SK-N-SH treated with all-trans-retinoic acid at 6 μM for 48 hours (cell line): ENCODE results near the gene AGPAT3.

Experiments
- ATAC-seq: fragments of 200-7000 bp; cut with Tn5 transposase; 3 replicates; pipeline ENCODE4 v1.9.1; 2020; ENCODE audit warnings: mild to moderate bottlenecking, moderate library complexity
- ARNTL ChIP-seq: fragments of 450-650 bp; formaldehyde crosslinking; IDR thresholded peaks from 2 replicates; pipeline ENCODE4 v1.5.0; 2020; ENCODE audit warnings: low read depth, mild to moderate bottlenecking, moderate library complexity, borderline replicate concordance
- BACH2 ChIP-seq: fragments of 250-450 bp; sonication (Bioruptor Pico); IDR thresholded peaks from 2 replicates; pipeline ENCODE4 v1.9.0; 2021; ENCODE audit warnings: mild to moderate bottlenecking, borderline replicate concordance
- CSDC2 ChIP-seq: fragments of 250-450 bp; sonication (Bioruptor Pico); IDR thresholded peaks from 2 replicates; pipeline ENCODE4 v1.5.0; 2020; ENCODE audit warnings: mild to moderate bottlenecking, moderate library complexity
- ESRRG ChIP-seq: fragments of 250-450 bp; sonication (Bioruptor Pico); IDR thresholded peaks from 2 replicates; pipeline ENCODE4 v1.6.1; 2021; ENCODE audit warnings: mild to moderate bottlenecking
- GLIS3 ChIP-seq: fragments of 250-450 bp; sonication (Bioruptor Pico); IDR thresholded peaks from 2 replicates; pipeline ENCODE4 v1.5.0; 2020; ENCODE audit warnings: mild to moderate bottlenecking, moderate library complexity
- ISL1 ChIP-seq: fragments of 250-450 bp; sonication (Bioruptor Pico); IDR thresholded peaks from 2 replicates; pipeline ENCODE4 v2.1.2; 2022; ENCODE audit warnings: mild to moderate bottlenecking, moderate library complexity
- OSR1 ChIP-seq: fragments of 250-450 bp; sonication (Bioruptor Pico); IDR thresholded peaks from 2 replicates; pipeline ENCODE4 v1.8.0; 2022; ENCODE audit warnings: moderate library complexity, mild to moderate bottlenecking, inconsistent platforms
- PPARA ChIP-seq: fragments of 250-450 bp; sonication (Bioruptor Pico); IDR thresholded peaks from 2 replicates; pipeline ENCODE4 v1.5.0; 2020; ENCODE audit warnings: mild to moderate bottlenecking, borderline replicate concordance
- RARB ChIP-seq: fragments of 250-450 bp; sonication (Bioruptor Pico); IDR thresholded peaks from 2 replicates; pipeline ENCODE4 v1.8.0; 2021; ENCODE audit warnings: mild to moderate bottlenecking, moderate library complexity
- SNAI2 ChIP-seq: fragments of 250-450 bp; sonication (Bioruptor Pico); IDR thresholded peaks from 2 replicates; pipeline ENCODE4 v1.5.0; 2020; ENCODE audit warnings: mild to moderate bottlenecking, moderate library complexity
- TCF4 ChIP-seq: fragments of 250-450 bp; sonication (Bioruptor Pico); IDR thresholded peaks from 2 replicates; pipeline ENCODE4 v1.8.0; 2021; ENCODE audit warnings: mild to moderate bottlenecking, moderate library complexity, borderline replicate concordance
- TOX ChIP-seq: fragments of 250-450 bp; sonication (Bioruptor Pico); IDR thresholded peaks from 2 replicates; pipeline ENCODE4 v1.8.0; 2021; ENCODE audit warnings: mild to moderate bottlenecking, moderate library complexity, borderline replicate concordance
- ZC3H10 ChIP-seq: fragments of 250-450 bp; sonication (Bioruptor Pico); IDR thresholded peaks from 2 replicates; pipeline ENCODE4 v1.5.1; 2021; ENCODE audit warnings: mild to moderate bottlenecking, moderate library complexity
- ZFP3 ChIP-seq: fragments of 250-450 bp; sonication (Bioruptor Pico); IDR thresholded peaks from 2 replicates; pipeline ENCODE4 v1.5.0; 2020; ENCODE audit warnings: mild to moderate bottlenecking, moderate library complexity
- ZFP30 ChIP-seq: fragments of 450-650 bp; formaldehyde crosslinking; IDR thresholded peaks from 2 replicates; pipeline ENCODE4 v1.5.0; 2022; ENCODE audit warnings: mild to moderate bottlenecking, moderate library complexity
- ZNF565 ChIP-seq: fragments of 450-650 bp; formaldehyde crosslinking; conservative IDR thresholded peaks from 2 replicates; pipeline ENCODE4 v1.5.0; 2020; ENCODE audit warnings: low read depth, mild to moderate bottlenecking, moderate library complexity
- ZNF70 ChIP-seq: fragments of 450-650 bp; formaldehyde crosslinking; IDR thresholded peaks from 2 replicates; pipeline ENCODE4 v1.5.0; 2020; ENCODE audit warnings: mild to moderate bottlenecking, moderate library complexity
- ZNF8 ChIP-seq: fragments of 450-650 bp; formaldehyde crosslinking; IDR thresholded peaks from 2 replicates; pipeline ENCODE4 v1.5.0; 2020; ENCODE audit warnings: mild to moderate bottlenecking, moderate library complexity
- TF ChIP-seq, protein P1 (sequence below): fragments of 250-450 bp; sonication (Bioruptor Pico); IDR thresholded peaks from 2 replicates; pipeline ENCODE4 v1.5.1; 2021; ENCODE audit warnings: mild to moderate bottlenecking, moderate library complexity
- TF ChIP-seq, protein P2 (sequence below): fragments of 250-450 bp; sonication (Bioruptor Pico); IDR thresholded peaks from 2 replicates; pipeline ENCODE4 v1.5.0; 2020; ENCODE audit warnings: mild to moderate bottlenecking, moderate library complexity
- TF ChIP-seq, protein P3 (sequence below): fragments of 250-450 bp; sonication (Bioruptor Pico); IDR thresholded peaks from 2 replicates; pipeline ENCODE4 v1.5.1; 2020; ENCODE audit warnings: low read depth, mild to moderate bottlenecking, moderate library complexity
- TF ChIP-seq, protein P4 (sequence below): fragments of 250-450 bp; sonication (Bioruptor Pico); IDR thresholded peaks from 2 replicates; pipeline ENCODE4 v1.8.0; 2020; ENCODE audit warnings: mild to moderate bottlenecking, moderate library complexity, borderline replicate concordance
- TF ChIP-seq, protein P5 (sequence below): fragments of 250-450 bp; sonication (Bioruptor Pico); IDR thresholded peaks from 2 replicates; pipeline ENCODE4 v1.8.0; 2021; ENCODE audit warnings: low read depth, mild to moderate bottlenecking, moderate library complexity, borderline replicate concordance

Gene AGPAT3

DNA sequence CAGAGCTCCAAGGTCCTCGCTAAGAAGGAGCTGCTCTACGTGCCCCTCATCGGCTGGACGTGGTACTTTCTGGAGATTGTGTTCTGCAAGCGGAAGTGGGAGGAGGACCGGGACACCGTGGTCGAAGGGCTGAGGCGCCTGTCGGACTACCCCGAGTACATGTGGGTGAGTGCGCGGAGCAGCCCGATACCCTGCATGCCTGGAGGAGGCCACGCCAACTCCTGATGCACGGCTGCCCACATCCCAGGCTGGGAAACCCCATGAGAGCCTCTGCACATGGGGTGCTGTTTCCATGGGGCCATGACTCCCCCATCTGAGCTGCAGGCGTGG lies 104.1 kb downstream of the AGPAT3 start:
- no peak for ATAC-seq

DNA sequence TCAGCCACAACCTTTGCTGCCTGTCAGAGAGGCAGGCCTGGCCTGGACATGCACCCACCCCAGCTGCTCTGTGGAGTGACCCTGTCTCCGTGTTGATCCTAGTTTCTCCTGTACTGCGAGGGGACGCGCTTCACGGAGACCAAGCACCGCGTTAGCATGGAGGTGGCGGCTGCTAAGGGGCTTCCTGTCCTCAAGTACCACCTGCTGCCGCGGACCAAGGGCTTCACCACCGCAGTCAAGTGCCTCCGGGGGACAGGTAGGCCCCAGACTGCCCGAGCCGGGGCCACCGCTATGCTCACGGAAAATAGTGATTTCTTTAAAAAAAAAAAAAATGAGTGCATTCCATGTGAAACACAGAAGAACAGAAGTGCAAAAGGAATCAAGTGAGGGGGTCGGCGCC lies 105.5 kb downstream of the AGPAT3 start:
- ATAC-seq = no peak
- TF ChIP-seq, protein P1, sequence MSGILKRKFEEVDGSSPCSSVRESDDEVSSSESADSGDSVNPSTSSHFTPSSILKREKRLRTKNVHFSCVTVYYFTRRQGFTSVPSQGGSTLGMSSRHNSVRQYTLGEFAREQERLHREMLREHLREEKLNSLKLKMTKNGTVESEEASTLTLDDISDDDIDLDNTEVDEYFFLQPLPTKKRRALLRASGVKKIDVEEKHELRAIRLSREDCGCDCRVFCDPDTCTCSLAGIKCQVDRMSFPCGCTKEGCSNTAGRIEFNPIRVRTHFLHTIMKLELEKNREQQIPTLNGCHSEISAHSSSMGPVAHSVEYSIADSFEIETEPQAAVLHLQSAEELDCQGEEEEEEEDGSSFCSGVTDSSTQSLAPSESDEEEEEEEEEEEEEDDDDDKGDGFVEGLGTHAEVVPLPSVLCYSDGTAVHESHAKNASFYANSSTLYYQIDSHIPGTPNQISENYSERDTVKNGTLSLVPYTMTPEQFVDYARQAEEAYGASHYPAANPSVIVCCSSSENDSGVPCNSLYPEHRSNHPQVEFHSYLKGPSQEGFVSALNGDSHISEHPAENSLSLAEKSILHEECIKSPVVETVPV = no peak
- TF ChIP-seq CSDC2 (CRISPR knock-in tag) (no peak), TCF4 (CRISPR knock-in tag) (no peak), ZC3H10 (CRISPR knock-in tag) (no peak), ZNF70 (CRISPR knock-in tag) (no peak), ISL1 (CRISPR knock-in tag) (no peak), ZFP30 (CRISPR knock-in tag) (no peak), ZNF8 (CRISPR knock-in tag) (no peak), BACH2 (CRISPR knock-in tag) (no peak), PPARA (CRISPR knock-in tag) (no peak), ARNTL (CRISPR knock-in tag) (no peak), OSR1 (no peak)
- TF ChIP-seq, protein P2, sequence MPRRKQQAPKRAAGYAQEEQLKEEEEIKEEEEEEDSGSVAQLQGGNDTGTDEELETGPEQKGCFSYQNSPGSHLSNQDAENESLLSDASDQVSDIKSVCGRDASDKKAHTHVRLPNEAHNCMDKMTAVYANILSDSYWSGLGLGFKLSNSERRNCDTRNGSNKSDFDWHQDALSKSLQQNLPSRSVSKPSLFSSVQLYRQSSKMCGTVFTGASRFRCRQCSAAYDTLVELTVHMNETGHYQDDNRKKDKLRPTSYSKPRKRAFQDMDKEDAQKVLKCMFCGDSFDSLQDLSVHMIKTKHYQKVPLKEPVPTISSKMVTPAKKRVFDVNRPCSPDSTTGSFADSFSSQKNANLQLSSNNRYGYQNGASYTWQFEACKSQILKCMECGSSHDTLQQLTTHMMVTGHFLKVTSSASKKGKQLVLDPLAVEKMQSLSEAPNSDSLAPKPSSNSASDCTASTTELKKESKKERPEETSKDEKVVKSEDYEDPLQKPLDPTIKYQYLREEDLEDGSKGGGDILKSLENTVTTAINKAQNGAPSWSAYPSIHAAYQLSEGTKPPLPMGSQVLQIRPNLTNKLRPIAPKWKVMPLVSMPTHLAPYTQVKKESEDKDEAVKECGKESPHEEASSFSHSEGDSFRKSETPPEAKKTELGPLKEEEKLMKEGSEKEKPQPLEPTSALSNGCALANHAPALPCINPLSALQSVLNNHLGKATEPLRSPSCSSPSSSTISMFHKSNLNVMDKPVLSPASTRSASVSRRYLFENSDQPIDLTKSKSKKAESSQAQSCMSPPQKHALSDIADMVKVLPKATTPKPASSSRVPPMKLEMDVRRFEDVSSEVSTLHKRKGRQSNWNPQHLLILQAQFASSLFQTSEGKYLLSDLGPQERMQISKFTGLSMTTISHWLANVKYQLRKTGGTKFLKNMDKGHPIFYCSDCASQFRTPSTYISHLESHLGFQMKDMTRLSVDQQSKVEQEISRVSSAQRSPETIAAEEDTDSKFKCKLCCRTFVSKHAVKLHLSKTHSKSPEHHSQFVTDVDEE (CRISPR knock-in tag) = no peak
- TF ChIP-seq, protein P3, sequence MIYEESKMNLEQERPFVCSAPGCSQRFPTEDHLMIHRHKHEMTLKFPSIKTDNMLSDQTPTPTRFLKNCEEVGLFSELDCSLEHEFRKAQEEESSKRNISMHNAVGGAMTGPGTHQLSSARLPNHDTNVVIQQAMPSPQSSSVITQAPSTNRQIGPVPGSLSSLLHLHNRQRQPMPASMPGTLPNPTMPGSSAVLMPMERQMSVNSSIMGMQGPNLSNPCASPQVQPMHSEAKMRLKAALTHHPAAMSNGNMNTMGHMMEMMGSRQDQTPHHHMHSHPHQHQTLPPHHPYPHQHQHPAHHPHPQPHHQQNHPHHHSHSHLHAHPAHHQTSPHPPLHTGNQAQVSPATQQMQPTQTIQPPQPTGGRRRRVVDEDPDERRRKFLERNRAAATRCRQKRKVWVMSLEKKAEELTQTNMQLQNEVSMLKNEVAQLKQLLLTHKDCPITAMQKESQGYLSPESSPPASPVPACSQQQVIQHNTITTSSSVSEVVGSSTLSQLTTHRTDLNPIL (CRISPR knock-in tag) = no peak
- TF ChIP-seq, protein P4, sequence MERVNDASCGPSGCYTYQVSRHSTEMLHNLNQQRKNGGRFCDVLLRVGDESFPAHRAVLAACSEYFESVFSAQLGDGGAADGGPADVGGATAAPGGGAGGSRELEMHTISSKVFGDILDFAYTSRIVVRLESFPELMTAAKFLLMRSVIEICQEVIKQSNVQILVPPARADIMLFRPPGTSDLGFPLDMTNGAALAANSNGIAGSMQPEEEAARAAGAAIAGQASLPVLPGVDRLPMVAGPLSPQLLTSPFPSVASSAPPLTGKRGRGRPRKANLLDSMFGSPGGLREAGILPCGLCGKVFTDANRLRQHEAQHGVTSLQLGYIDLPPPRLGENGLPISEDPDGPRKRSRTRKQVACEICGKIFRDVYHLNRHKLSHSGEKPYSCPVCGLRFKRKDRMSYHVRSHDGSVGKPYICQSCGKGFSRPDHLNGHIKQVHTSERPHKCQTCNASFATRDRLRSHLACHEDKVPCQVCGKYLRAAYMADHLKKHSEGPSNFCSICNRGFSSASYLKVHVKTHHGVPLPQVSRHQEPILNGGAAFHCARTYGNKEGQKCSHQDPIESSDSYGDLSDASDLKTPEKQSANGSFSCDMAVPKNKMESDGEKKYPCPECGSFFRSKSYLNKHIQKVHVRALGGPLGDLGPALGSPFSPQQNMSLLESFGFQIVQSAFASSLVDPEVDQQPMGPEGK (CRISPR knock-in tag) = no peak

More for the DNA sequence above, 104.1 kb downstream of the AGPAT3 start:
- TF ChIP-seq, protein P2 (CRISPR knock-in tag) = no peak
- TF ChIP-seq, protein P3 (CRISPR knock-in tag) = no peak
- TF ChIP-seq ZFP3 = no peak
- TF ChIP-seq PPARA (CRISPR knock-in tag) = no peak
- no peak for TF ChIP-seq ZFP30 (CRISPR knock-in tag)
- TF ChIP-seq ZNF565 (CRISPR knock-in tag) = no peak
- no peak for TF ChIP-seq ARNTL (CRISPR knock-in tag)
- TF ChIP-seq ISL1 (CRISPR knock-in tag) = no peak
- TF ChIP-seq GLIS3 (CRISPR knock-in tag) = no peak
- TF ChIP-seq RARB (CRISPR knock-in tag) = no peak
- no peak for TF ChIP-seq ESRRG
- TF ChIP-seq, protein P1 = no peak
- TF ChIP-seq SNAI2 (CRISPR knock-in tag) = no peak
- TF ChIP-seq OSR1 = no peak
- TF ChIP-seq BACH2 (CRISPR knock-in tag) = no peak
- no peak for TF ChIP-seq TCF4 (CRISPR knock-in tag)
- no peak for TF ChIP-seq TOX
- TF ChIP-seq, protein P5, sequence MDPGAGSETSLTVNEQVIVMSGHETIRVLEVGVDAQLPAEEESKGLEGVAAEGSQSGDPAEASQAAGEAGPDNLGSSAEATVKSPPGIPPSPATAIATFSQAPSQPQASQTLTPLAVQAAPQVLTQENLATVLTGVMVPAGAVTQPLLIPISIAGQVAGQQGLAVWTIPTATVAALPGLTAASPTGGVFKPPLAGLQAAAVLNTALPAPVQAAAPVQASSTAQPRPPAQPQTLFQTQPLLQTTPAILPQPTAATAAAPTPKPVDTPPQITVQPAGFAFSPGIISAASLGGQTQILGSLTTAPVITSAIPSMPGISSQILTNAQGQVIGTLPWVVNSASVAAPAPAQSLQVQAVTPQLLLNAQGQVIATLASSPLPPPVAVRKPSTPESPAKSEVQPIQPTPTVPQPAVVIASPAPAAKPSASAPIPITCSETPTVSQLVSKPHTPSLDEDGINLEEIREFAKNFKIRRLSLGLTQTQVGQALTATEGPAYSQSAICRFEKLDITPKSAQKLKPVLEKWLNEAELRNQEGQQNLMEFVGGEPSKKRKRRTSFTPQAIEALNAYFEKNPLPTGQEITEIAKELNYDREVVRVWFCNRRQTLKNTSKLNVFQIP (CRISPR knock-in tag) = no peak
